Spinal cord (tissue), 10 donors: ENCODE measurements around the gene STAMBP. TPM values are rescaled to one million over a fixed set of nuclear protein-coding genes. Genes with fewer than 3 reads are reported as not detected.
"Not testable (repeated sequence)": the region's sequence is repeated elsewhere in the genome, so short reads cannot be mapped to it uniquely, and the experiment has no call there.

Experiments used
- DNase-seq, 6 donors: peaks; one replicate each; pipeline versions ENCODE4 v3.0.0 to v3.0.0-alpha.2; 2013 to 2015; ENCODE audit warnings: low spot score in 6 of 6, low read depth in 4 of 6
- H3K27ac ChIP-seq: one replicate; pipeline ENCODE4 v1.5.1; 2013; ENCODE audit warnings: low read depth, low read length, control low read depth
- H3K27me3 ChIP-seq: one replicate; pipeline ENCODE4 v1.6.1; 2013; ENCODE audit warnings: low read length; ENCODE audit not compliant: control insufficient read depth, insufficient read depth
- H3K36me3 ChIP-seq: one replicate; pipeline ENCODE4 v1.6.1; 2013; ENCODE audit warnings: low read length; ENCODE audit not compliant: control insufficient read depth, insufficient read depth
- H3K4me1 ChIP-seq: one replicate; pipeline ENCODE4 v1.6.1; 2013; ENCODE audit warnings: low read length; ENCODE audit not compliant: control insufficient read depth, insufficient read depth
- H3K4me3 ChIP-seq: one replicate; pipeline ENCODE4 v1.5.1; 2013; ENCODE audit warnings: low read depth, low read length, control low read depth
- H3K9me3 ChIP-seq: one replicate; pipeline ENCODE4 v1.6.1; 2013; ENCODE audit warnings: low read length; ENCODE audit not compliant: control insufficient read depth, insufficient read depth
- WGBS: methylation state at CpG from one replicate; pipeline ENCODE4 v1.1.5; 2013; ENCODE audit warnings: missing lambda C conversion rate; ENCODE audit not compliant: insufficient coverage; 5-methylcytosine and 5-hydroxymethylcytosine counted together
- long read RNA-seq, 4 donors: transcript quantifications; one replicate each; lab custom pipeline, GENCODE V29; 2026
- polyA plus RNA-seq, 2 donors: library from polyadenylated mRNA; unstranded; fragments of 120-200 nt; gene quantifications; one replicate each; pipeline ENCODE4 v1.2.1, GENCODE V29; 2013; ENCODE audit not compliant: insufficient read length in 2 of 2
- total RNA-seq, 2 donors: library from RNA; depleted of rRNA in 1 of 2; stranded (reverse); fragments of 120-200 nt in 1 of 2; fragments of >200 nt in 1 of 2; gene quantifications; one replicate each; pipeline versions ENCODE4 v1.2.3 to v1.2.4, GENCODE V29; 2013 to 2014
- donor health status: healthy.

Gene STAMBP
- total RNA-seq: 10 to 100 TPM; 34.7 to 51.3 TPM
- 10 to 100 TPM; 71.9 to 86.9 TPM for polyA plus RNA-seq
- long read RNA-seq, donor 1, full-length matches to known transcripts: 9 of 9 reads
- long read RNA-seq, donor 1, partial matches to known transcripts: 0 of 9 reads
- long read RNA-seq, donor 1, other reads (novel, unspliced or antisense): 0 of 9 reads
- long read RNA-seq, donor 2, full-length matches to known transcripts: 3 of 9 reads
- long read RNA-seq, donor 2, partial matches to known transcripts: 6 of 9 reads
- long read RNA-seq, donor 2, other reads (novel, unspliced or antisense): 0 of 9 reads
- long read RNA-seq, donor 3, full-length matches to known transcripts: 2 of 2 reads
- long read RNA-seq, donor 3, partial matches to known transcripts: 0 of 2 reads
- long read RNA-seq, donor 3, other reads (novel, unspliced or antisense): 0 of 2 reads
- long read RNA-seq, donor 4, full-length matches to known transcripts: 3 of 8 reads
- long read RNA-seq, donor 4, partial matches to known transcripts: 5 of 8 reads
- long read RNA-seq, donor 4, other reads (novel, unspliced or antisense): 0 of 8 reads

DNA sequence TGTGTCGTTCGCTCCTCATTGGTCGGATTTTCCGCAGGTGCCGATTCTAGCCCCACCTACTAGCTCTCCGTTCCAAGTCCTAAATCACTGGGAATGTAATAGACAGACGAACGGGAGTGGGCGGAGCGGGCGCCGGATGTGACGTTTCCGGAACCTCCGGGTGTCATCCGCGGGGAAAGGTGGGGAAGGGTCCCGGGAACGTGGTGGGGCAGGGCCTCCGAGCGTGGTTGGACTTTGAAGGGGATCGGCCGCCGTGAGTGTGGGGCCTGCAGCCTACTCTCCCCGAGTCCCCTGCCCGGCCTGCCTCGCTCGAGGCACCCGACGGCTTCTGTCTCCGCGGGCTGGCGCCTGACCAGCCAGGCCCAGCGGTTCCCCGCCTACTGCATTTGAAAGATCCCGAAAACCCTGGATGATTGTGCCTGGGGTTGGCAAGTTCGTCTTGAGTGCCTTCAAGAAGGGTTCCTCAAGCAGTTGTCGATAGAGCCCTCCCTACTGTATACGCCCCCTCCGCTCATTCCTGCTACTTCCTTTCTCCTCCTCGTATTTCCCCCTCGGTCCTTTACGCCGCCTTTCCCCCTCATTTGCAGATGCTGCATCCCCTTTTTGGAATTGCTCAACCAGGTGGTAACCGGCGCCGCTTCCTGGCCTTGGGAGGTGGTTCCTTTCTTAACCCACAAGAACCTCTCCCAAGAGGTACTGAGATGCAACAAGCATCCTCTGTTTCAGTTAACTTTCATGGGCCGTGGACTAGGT, at the start of gene STAMBP:
TSS of gene STAMBP (plus strand) at position 144 of the 753 bp plus-strand sequence. CDS start 1,896 bp downstream, outside the sequence.
- Histone ChIP-seq H3K27ac (peak within 1 kb of the TSS; percentile 98), H3K4me3 (peak within 1 kb of the TSS; percentile 90), H3K4me1 (peaks cover 7% of the 10 kb centered on the region), H3K27me3 (no peaks in the 10 kb centered on the region), H3K36me3 (peaks cover 3% of the 10 kb centered on the region), H3K9me3 (no peaks in the 10 kb centered on the region)
- WGBS: 0% methylated on average over 41 of the region's 48 CpGs
- peak; percentile 97 to 99 (median 98) for DNase-seq

DNA sequence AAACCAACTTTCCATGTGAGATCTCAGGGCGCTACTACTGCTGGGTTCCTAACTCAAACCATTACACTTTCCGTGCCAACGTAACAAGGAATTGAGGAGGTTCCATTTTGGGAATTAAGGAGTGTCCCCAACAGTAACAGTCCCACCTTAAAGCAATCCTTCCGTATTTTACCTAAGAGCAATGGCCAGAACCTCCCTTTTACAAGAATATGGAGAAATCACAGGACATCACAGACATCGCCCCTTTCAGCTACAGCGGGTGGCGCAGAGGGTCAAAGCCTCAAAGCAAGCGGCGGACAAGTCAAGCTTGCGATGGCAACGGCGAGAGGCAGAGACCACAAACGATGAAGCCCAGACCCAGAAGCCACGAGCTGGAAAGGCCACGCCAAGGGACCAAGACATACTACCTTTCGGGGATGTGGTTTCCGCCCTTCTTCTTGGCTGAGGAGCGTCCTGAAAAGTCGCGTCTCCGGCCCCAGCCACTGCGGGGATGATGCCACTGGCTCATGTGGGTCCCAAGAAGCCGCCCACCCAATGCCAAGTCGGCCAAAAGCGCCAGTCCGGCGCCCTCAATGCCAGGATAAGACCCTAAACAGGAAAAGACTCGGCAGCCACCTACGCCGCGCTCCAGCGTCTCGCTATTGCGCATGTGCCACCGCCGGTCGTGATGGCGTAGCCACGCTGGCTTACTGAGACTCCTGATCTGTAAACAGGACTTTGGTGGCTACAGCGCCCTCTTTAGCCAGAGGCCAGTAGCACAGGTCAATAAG, 49.1 kb upstream of the STAMBP start, which contains the start of gene DUSP11:
TSS of gene DUSP11 (minus strand) at position 637 of the 770 bp plus-strand sequence. CDS start at position 508, 129 bp downstream.
- H3K27me3 ChIP-seq: no peaks in the 10 kb centered on the region
- H3K36me3 ChIP-seq: peaks cover 6% of the 10 kb centered on the region
- H3K4me1 ChIP-seq: peaks cover 6% of the 10 kb centered on the region
- DNase-seq: peak; percentile 87 to 98 (median 92)
- peak within 1 kb of the TSS; percentile 72 for H3K4me3 ChIP-seq
- H3K9me3 ChIP-seq: no peaks in the 10 kb centered on the region
- H3K27ac ChIP-seq: peak within 1 kb of the TSS; percentile 72
- 0% methylated on average over 37 of the region's 40 CpGs for WGBS

DNA sequence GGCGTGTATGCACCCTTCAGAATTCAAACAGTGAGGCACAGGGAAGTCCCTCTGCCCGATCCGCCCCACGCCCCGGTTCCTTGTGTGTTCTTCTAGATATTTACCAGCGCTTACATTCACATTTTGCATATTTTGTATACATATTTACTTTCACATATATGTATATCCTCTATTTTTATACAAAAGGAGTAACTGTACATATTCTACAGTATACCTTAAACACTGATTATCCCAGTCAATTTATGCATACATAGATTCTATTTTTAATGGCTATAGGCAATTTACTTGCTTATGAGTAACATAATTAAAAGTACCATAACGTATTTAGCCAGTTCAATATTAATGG, 48.6 kb upstream of the STAMBP start:
- Histone ChIP-seq H3K4me1 (peaks cover 6% of the 10 kb centered on the region), H3K27me3 (no peaks in the 10 kb centered on the region), H3K36me3 (peaks cover 6% of the 10 kb centered on the region), H3K9me3 (no peaks in the 10 kb centered on the region), H3K4me3 (peak overlapping the region; percentile 72), H3K27ac (peak overlapping the region; percentile 72)
- 0% methylated on average over 1 of the region's 7 CpGs for WGBS
- DNase-seq: no peak

DNA sequence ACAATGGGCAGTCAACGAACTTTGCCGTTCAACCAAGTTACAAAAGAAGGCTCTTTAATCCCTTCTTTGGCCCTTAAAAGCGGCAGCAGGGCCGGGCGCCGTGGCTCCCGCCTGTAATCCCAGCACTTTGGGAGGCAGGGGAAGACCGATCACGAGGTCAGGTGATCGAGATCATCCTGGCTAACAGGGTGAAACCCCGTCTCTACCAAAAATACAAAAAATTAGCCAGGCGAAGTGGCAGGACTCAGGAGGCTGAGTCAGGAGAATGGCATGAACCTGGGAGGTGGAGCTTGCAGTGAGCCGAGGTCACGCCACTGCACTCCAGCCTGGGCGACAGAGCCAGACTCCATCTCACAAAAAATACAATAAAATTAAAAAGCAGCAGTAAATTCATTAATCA, 45.4 kb upstream of the STAMBP start:
- H3K4me1 ChIP-seq, H3K4me3 ChIP-seq, H3K9me3 ChIP-seq, DNase-seq, H3K36me3 ChIP-seq, H3K27ac ChIP-seq, H3K27me3 ChIP-seq: not testable (repeated sequence)
- 88% methylated on average over 10 of the region's 15 CpGs for WGBS

DNA sequence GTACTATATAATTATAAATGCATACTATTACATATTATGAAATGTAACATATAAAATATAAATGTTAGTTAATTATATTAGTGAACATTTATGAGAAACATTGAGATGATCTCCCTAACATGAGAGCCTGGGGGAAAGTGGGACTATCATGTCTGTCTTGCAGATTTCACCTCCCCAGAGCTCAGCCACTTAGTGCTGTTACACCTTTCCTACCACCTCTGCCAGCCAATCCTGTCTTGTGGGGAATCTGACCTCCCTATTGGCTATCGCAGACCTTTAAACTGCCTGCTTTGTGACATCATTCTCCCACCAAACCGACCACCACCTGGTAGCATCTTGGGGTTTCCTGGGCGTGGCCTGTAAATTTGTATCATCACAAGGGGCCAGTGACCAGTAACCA, 44.9 kb upstream of the STAMBP start, which contains the start of gene C2orf78:
TSS of gene C2orf78 (plus strand) at position 301 of the 400 bp plus-strand sequence. CDS start 127 bp downstream, outside the sequence.
- H3K4me3 ChIP-seq, H3K4me1 ChIP-seq, H3K36me3 ChIP-seq, H3K27me3 ChIP-seq, H3K9me3 ChIP-seq, DNase-seq, H3K27ac ChIP-seq: not testable (repeated sequence)
- no CpG with 5 or more reads among the region's 3 CpGs for WGBS

DNA sequence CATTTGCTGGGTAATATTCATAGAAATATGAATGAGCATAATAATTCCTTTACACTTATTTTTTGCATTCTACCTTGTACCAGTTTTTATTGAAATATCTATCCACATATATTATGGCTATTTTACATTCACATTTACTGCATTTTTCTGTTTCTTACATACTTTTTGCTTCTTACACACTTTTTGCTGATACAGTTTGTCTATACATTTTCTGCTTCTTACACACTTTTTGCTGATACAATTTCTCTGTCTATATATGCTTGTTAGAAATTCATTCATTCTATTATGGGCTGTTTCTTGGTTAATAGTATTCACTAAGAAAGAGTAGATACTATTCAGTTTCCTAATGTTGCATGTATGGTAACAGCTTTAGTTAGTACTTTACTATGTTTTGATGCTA, 16.9 kb upstream of the STAMBP start:
- Histone ChIP-seq H3K36me3 (no peaks in the 10 kb centered on the region), H3K4me3 (no peak overlapping the region), H3K27me3 (peaks cover 12% of the 10 kb centered on the region), H3K9me3 (no peaks in the 10 kb centered on the region), H3K4me1 (no peaks in the 10 kb centered on the region), H3K27ac (no peak overlapping the region)
- no peak for DNase-seq

DNA sequence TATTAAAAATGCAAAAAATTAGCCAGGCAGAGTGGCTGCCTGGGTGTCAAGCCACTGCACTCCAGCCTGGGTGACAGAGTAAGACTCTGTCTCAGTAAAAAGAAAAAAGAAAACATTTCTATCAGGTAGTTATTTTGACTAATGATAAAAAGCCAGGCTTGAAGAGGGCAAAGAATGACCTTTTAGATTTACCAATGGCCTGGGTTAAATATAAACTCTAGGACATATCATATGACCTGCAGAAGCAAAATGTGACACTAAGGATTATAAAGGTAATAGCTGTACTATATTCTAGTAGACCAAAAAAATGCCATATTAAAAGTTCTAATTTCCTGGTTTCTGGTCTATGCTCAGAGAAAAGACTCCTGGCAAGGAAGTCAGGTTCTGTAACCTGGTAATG, 16.1 kb upstream of the STAMBP start:
- no peak overlapping the region for H3K4me3 ChIP-seq
- no peak for DNase-seq
- no peak overlapping the region for H3K27ac ChIP-seq
- peaks cover 12% of the 10 kb centered on the region for H3K27me3 ChIP-seq
- no peaks in the 10 kb centered on the region for H3K4me1 ChIP-seq
- no peaks in the 10 kb centered on the region for H3K9me3 ChIP-seq
- no peaks in the 10 kb centered on the region for H3K36me3 ChIP-seq

DNA sequence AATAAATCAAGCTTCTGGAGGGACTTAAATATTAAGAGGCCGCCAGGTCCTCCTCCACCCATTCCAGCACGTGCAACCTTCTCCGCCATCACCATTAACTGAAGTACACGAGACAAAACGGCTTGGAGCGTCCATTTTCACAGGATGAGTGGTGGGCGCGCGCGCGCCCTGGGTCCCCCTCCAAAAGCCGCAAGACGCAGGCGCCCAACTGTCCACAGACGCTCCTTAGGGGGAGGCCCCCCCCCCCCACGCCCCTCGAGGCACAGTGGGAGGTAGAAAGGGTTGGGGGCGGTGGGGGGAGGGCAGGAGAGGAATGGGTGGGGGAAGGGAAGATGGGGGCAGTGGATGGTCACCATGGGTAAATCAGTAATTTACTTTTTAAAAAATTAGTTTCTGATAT, 10.5 kb upstream of the STAMBP start:
- H3K4me1 ChIP-seq: no peaks in the 10 kb centered on the region
- no peak overlapping the region for H3K4me3 ChIP-seq
- no peak overlapping the region for H3K27ac ChIP-seq
- no peak for DNase-seq
- no peaks in the 10 kb centered on the region for H3K9me3 ChIP-seq
- H3K27me3 ChIP-seq: peaks cover 17% of the 10 kb centered on the region
- no peaks in the 10 kb centered on the region for H3K36me3 ChIP-seq
- 93% methylated on average over 2 of the region's 18 CpGs for WGBS

DNA sequence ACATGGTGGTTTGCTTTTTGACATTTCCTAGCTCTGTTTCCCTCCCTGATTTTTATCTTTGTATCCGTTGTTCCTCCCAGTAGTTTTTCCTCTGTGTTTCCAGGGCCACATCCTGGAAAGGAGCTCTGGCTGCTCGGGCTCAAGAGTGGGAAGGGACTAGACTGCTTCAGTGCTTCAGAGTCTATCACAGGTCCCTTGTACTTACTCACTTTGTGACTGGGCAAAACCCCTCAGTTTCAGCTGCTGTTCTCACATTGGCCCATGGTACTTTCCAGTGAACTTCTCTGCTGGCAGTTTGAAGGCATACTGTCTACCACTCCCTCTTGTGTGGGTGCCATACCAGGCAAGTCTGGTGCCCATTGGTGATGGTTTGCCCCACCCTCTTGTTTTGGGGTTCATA, 7.5 kb upstream of the STAMBP start:
- peaks cover 8% of the 10 kb centered on the region for H3K27me3 ChIP-seq
- no peaks in the 10 kb centered on the region for H3K36me3 ChIP-seq
- H3K4me1 ChIP-seq: no peaks in the 10 kb centered on the region
- no peaks in the 10 kb centered on the region for H3K9me3 ChIP-seq
- no peak overlapping the region for H3K27ac ChIP-seq
- 73% methylated on average over 2 of the region's 2 CpGs for WGBS
- no peak for DNase-seq
- H3K4me3 ChIP-seq: no peak overlapping the region
